ENCODE measurements around the gene GPR42.

GPR42 gene

DNA sequence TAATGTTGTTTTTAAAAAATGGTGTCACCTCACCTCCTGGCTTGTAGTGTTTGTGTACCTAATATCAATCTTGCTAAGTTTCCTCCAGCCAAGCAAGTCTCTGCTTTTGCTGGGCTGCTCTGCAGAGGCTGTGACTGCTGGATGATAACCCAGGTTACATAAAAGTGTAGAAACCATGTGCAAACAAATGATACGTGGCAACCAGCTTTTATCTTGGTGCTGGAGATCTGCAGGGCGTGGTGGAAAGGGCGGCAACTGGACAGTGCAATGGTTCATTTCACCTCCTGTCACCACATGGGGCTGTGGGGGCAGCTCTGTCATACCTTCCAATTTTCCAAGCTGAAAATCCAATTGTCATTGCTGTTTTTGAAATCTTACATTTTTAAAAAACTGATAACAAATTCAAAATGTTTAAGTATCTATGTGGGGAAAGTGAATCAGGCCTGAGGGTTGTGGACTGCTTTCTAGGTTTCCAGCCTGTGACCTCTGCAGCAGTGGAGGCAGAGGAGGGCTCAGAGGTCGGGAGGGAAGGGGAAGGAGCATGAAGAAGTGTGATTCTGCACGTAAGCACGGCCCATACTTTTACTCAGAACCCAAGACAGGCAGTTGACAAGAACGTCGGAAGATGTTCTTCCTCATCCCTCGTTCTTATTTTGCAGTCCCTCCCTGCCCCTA, 9.7 kb downstream of the GPR42 start:
- Histone ChIP-seq H3K4me1 (ENCODE audit: low read depth, poor library complexity, severe bottlenecking) (no peaks in the 10 kb centered on the region), H3K4me3 (IDR thresholded peaks at IDR 0.05; ENCODE audit: insufficient read depth, low read depth, low read length) (no peak overlapping the region), H3K79me2 (ENCODE audit: insufficient read depth, low read depth) (no peaks in the 10 kb centered on the region), H3K36me3 (ENCODE audit: insufficient read depth) (no peaks in the 10 kb centered on the region), H3K27me3 (ENCODE audit: insufficient read depth, low read depth) (peaks cover 14% of the 10 kb centered on the region), H3K4me2 (no peak overlapping the region), H4K20me1 (ENCODE audit: insufficient read depth) (no peaks in the 10 kb centered on the region), H3K9ac (no peak overlapping the region), H3K27ac (no peak overlapping the region), H2AFZ (ENCODE audit: low read depth) (no peak overlapping the region)
- TF ChIP-seq, protein P1, sequence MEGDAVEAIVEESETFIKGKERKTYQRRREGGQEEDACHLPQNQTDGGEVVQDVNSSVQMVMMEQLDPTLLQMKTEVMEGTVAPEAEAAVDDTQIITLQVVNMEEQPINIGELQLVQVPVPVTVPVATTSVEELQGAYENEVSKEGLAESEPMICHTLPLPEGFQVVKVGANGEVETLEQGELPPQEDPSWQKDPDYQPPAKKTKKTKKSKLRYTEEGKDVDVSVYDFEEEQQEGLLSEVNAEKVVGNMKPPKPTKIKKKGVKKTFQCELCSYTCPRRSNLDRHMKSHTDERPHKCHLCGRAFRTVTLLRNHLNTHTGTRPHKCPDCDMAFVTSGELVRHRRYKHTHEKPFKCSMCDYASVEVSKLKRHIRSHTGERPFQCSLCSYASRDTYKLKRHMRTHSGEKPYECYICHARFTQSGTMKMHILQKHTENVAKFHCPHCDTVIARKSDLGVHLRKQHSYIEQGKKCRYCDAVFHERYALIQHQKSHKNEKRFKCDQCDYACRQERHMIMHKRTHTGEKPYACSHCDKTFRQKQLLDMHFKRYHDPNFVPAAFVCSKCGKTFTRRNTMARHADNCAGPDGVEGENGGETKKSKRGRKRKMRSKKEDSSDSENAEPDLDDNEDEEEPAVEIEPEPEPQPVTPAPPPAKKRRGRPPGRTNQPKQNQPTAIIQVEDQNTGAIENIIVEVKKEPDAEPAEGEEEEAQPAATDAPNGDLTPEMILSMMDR (conservative IDR thresholded peaks at IDR 0.05; ENCODE audit: low read depth, low read length), result no peak

DNA sequence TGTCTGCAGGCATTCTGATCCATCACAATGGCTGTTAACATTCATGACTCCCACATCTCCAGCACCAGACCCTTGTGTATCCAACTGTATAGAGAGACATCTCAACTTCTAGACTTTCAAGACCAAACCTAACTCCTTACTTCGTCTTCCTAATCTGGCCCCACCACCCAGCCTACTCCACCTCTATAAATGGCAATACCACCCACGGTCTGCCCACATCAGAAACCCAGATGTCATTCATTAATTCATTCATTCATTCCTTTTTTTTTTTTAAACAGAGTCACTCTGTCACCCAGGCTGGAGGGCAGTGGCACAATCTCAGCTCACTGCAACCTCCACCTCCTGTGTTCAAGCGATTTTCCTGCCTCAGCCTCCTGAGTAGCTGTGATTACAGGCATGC, 10.4 kb downstream of the GPR42 start:
- H3K4me1 ChIP-seq (ENCODE audit: low read depth, poor library complexity, severe bottlenecking), result no peaks in the 10 kb centered on the region
- peaks cover 13% of the 10 kb centered on the region for H3K27me3 ChIP-seq (ENCODE audit: insufficient read depth, low read depth)
- TF ChIP-seq, protein P1 (conservative IDR thresholded peaks at IDR 0.05; ENCODE audit: low read depth, low read length), result no peak
- H2AFZ ChIP-seq (ENCODE audit: low read depth), result no peak overlapping the region
- no peaks in the 10 kb centered on the region for H3K79me2 ChIP-seq (ENCODE audit: insufficient read depth, low read depth)
- no peak overlapping the region for H3K27ac ChIP-seq
- no peak overlapping the region for H3K4me2 ChIP-seq
- no peak overlapping the region for H3K9ac ChIP-seq
- H4K20me1 ChIP-seq (ENCODE audit: insufficient read depth), result no peaks in the 10 kb centered on the region
- H3K36me3 ChIP-seq (ENCODE audit: insufficient read depth), result no peaks in the 10 kb centered on the region
- H3K4me3 ChIP-seq (IDR thresholded peaks at IDR 0.05; ENCODE audit: insufficient read depth, low read depth, low read length), result no peak overlapping the region

DNA sequence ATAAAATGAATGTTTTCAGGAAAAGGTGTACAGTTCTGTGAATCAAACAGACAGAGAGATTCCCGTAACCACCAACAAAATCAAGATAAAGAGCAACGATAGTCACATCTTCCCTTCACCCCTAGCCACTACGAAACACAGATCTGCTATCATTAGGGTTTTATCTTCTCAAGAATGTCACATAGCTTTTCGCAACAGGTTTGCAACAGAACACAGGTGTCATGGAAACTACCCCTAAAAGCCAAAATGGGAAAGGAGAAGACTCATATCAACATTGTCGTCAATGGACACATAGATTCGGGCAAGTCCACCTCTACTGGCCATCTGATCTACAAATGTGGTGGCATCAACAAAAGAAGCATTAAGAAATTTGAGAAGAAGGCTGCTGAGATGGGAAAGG, 11.1 kb downstream of the GPR42 start:
- Histone ChIP-seq H3K27me3 (ENCODE audit: insufficient read depth, low read depth) (peaks cover 7% of the 10 kb centered on the region; the same call in 1 of the 2 replicates), H3K9ac (no peak overlapping the region), H3K4me2 (no peak overlapping the region), H3K79me2 (ENCODE audit: insufficient read depth, low read depth) (no peaks in the 10 kb centered on the region), H3K36me3 (ENCODE audit: insufficient read depth) (no peaks in the 10 kb centered on the region), H3K4me1 (ENCODE audit: low read depth, poor library complexity, severe bottlenecking) (no peaks in the 10 kb centered on the region), H2AFZ (ENCODE audit: low read depth) (no peak overlapping the region), H4K20me1 (ENCODE audit: insufficient read depth) (no peaks in the 10 kb centered on the region), H3K27ac (no peak overlapping the region), H3K4me3 (IDR thresholded peaks at IDR 0.05; ENCODE audit: insufficient read depth, low read depth, low read length) (no peak overlapping the region)
- TF ChIP-seq, protein P1 (conservative IDR thresholded peaks at IDR 0.05; ENCODE audit: low read depth, low read length), result no peak

DNA sequence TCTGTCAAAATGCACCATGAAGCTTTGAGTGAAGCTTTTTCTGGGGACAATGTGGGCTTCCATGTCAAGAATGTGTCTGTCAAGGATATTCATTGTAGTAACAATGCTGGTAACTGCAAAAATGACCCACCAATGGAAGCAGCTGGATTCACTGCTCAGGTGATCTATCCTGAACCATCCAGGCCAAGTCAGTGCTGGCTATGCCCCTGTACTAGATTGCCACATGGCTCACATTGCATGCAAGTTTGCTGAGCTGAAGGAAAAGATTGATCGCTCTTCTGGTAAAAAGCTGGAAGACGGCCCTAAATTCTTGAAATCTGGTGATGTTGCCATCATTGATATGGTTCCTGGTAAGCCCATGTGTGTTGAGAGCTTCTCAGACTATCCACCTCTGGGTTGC, 12.7 kb downstream of the GPR42 start:
- TF ChIP-seq, protein P1 (conservative IDR thresholded peaks at IDR 0.05; ENCODE audit: low read depth, low read length), result no peak

More for the DNA sequence above, 12.7 kb downstream of the GPR42 start:
- no peaks in the 10 kb centered on the region for H3K4me1 ChIP-seq (ENCODE audit: low read depth, poor library complexity, severe bottlenecking)
- no peaks in the 10 kb centered on the region for H3K79me2 ChIP-seq (ENCODE audit: insufficient read depth, low read depth)
- peaks cover 7% of the 10 kb centered on the region; the same call in 1 of the 2 replicates for H3K27me3 ChIP-seq (ENCODE audit: insufficient read depth, low read depth)
- no peak overlapping the region for H3K27ac ChIP-seq
- H3K36me3 ChIP-seq (ENCODE audit: insufficient read depth), result no peaks in the 10 kb centered on the region
- no peak overlapping the region for H3K4me3 ChIP-seq (IDR thresholded peaks at IDR 0.05; ENCODE audit: insufficient read depth, low read depth, low read length)
- no peak overlapping the region for H3K9ac ChIP-seq
- no peak overlapping the region for H3K4me2 ChIP-seq
- H2AFZ ChIP-seq (ENCODE audit: low read depth), result no peak overlapping the region
- H4K20me1 ChIP-seq (ENCODE audit: insufficient read depth), result no peaks in the 10 kb centered on the region

Data from KMS-11 (cell line).